HepG2 (cell line): ENCODE data around the gene TUBA4B. TPM values are rescaled to one million over a fixed set of nuclear protein-coding genes. Genes with fewer than 3 reads are reported as not detected.

Experiments
- ADNP ChIP-seq: sonication (generic); formaldehyde crosslinking; IDR thresholded peaks from 2 replicates; pipeline ENCODE4 v1.4.0; 2020; ENCODE audit warnings: missing genetic modification reagents
- FOSL1 ChIP-seq: sonication (generic); formaldehyde crosslinking; IDR thresholded peaks from 2 replicates; pipeline ENCODE4 v1.9.0; 2021; ENCODE audit warnings: missing genetic modification reagents, borderline replicate concordance
- HDAC1 ChIP-seq: sonication (generic); formaldehyde crosslinking; IDR thresholded peaks from 2 replicates; pipeline ENCODE4 v1.5.1; 2020; ENCODE audit warnings: mild to moderate bottlenecking, missing genetic modification reagents
- IRX3 ChIP-seq: sonication (generic); formaldehyde crosslinking; IDR thresholded peaks from 2 replicates; pipeline ENCODE4 v1.8.1; 2023; ENCODE audit warnings: mild to moderate bottlenecking, low read depth, missing genetic modification reagents, borderline replicate concordance
- KDM6A ChIP-seq: IDR thresholded peaks from 2 replicates; pipeline ENCODE4 v1.6.1; 2016; ENCODE audit warnings: low read depth
- NR2F6 ChIP-seq, 2 experiments: IDR thresholded peaks; 2 replicates each; pipeline ENCODE4 v1.6.1; 2016; ENCODE audit warnings: antibody characterized with exemption in 1 of 2, mild to moderate bottlenecking in 1 of 2
- RFX1 ChIP-seq: fragments of 450-650 bp; IDR thresholded peaks from 2 replicates; pipeline ENCODE4 v1.6.1; 2017
- SNAPC2 ChIP-seq: sonication (generic); formaldehyde crosslinking; IDR thresholded peaks from 2 replicates; pipeline ENCODE4 v1.8.1; 2022; ENCODE audit warnings: mild to moderate bottlenecking, missing genetic modification reagents
- TCF12 ChIP-seq, 2 experiments: fragments of 450-650 bp in 1 of 2; sonication (generic) in 1 of 2; formaldehyde crosslinking in 1 of 2; IDR thresholded peaks; 2 replicates each; pipeline versions ENCODE4 v1.6.1 to v1.8.0; 2017 to 2022; ENCODE audit warnings: antibody characterized with exemption in 1 of 2, mild to moderate bottlenecking in 1 of 2, missing genetic modification reagents in 1 of 2, moderate library complexity in 1 of 2
- TRIM24 ChIP-seq: sonication (generic); formaldehyde crosslinking; IDR thresholded peaks from 2 replicates; pipeline ENCODE4 v1.8.0; 2022; ENCODE audit warnings: mild to moderate bottlenecking, missing genetic modification reagents
- TSC22D2 ChIP-seq: sonication (generic); formaldehyde crosslinking; IDR thresholded peaks from 2 replicates; pipeline ENCODE4 v1.5.1; 2020; ENCODE audit warnings: missing genetic modification reagents, mild to moderate bottlenecking, borderline replicate concordance
- WIZ ChIP-seq: sonication (generic); formaldehyde crosslinking; IDR thresholded peaks from 2 replicates; pipeline ENCODE4 v1.5.1; 2020; ENCODE audit warnings: mild to moderate bottlenecking, missing genetic modification reagents
- ZBTB3 ChIP-seq: sonication (generic); formaldehyde crosslinking; IDR thresholded peaks from 2 replicates; pipeline ENCODE4 v1.4.0; 2020; ENCODE audit warnings: low read depth, mild to moderate bottlenecking, moderate library complexity, missing genetic modification reagents, borderline replicate concordance
- ZNF260 ChIP-seq: sonication (generic); formaldehyde crosslinking; IDR thresholded peaks from 2 replicates; pipeline ENCODE4 v1.4.0; 2020; ENCODE audit warnings: missing genetic modification reagents, low read depth, mild to moderate bottlenecking, borderline replicate concordance
- ZNF605 ChIP-seq: sonication (generic); formaldehyde crosslinking; IDR thresholded peaks from 2 replicates; pipeline ENCODE4 v1.8.0; 2022; ENCODE audit warnings: mild to moderate bottlenecking, missing genetic modification reagents
- ZNF879 ChIP-seq: sonication (generic); formaldehyde crosslinking; IDR thresholded peaks from 2 replicates; pipeline ENCODE4 v1.8.1; 2023; ENCODE audit warnings: missing genetic modification reagents
- polyA plus RNA-seq, 8 experiments: library from polyadenylated mRNA; depleted of rRNA in 3 of 8; stranded (reverse) in 7 of 8; unstranded in 1 of 8; fragments of >200 nt; fragmentation: Illumina TruSeq in 4 of 8; extraction: Trizol in 4 of 8; gene quantifications; 2 replicates each; pipeline versions ENCODE4 v1.2.1 to v1.2.3, GENCODE V29; 2011 to 2016; ENCODE audit warnings: low read depth in 4 of 8, missing spikeins in 1 of 8, mixed read lengths in 1 of 8; ENCODE audit not compliant: insufficient read depth in 1 of 8
- total RNA-seq, 5 experiments: library from RNA; depleted of rRNA; stranded (reverse); fragments of >200 nt; fragmentation: Illumina TruSeq; extraction: Trizol; gene quantifications; 2 replicates each; pipeline ENCODE4 v1.2.3, GENCODE V29; 2016; ENCODE audit warnings: low read depth in 1 of 5
- TF ChIP-seq, protein P1 (sequence below), 2 experiments: sonication (generic) in 1 of 2; formaldehyde crosslinking in 1 of 2; IDR thresholded peaks; 2 replicates each; pipeline versions ENCODE4 v1.4.0 to v1.6.1; 2016 to 2020; ENCODE audit warnings: borderline replicate concordance in 1 of 2, low read depth in 1 of 2, mild to moderate bottlenecking in 1 of 2, missing genetic modification reagents in 1 of 2
- TF ChIP-seq, protein P2 (sequence below): IDR thresholded peaks from 2 replicates; pipeline ENCODE4 v1.6.1; 2016; ENCODE audit warnings: low read depth, borderline replicate concordance
- TF ChIP-seq, protein P3 (sequence below): IDR thresholded peaks from 2 replicates; pipeline ENCODE4 v1.6.1; 2016; ENCODE audit warnings: low read depth, control low read depth
- TF ChIP-seq, protein P4 (sequence below): sonication (generic); formaldehyde crosslinking; IDR thresholded peaks from 2 replicates; pipeline ENCODE4 v1.5.0; 2020; ENCODE audit warnings: missing genetic modification reagents
- TF ChIP-seq, protein P5 (sequence below): sonication (generic); formaldehyde crosslinking; IDR thresholded peaks from 2 replicates; pipeline ENCODE4 v1.4.0; 2020; ENCODE audit warnings: mild to moderate bottlenecking, missing genetic modification reagents

TUBA4B gene
- total and polyA plus RNA-seq, 2 of the 13 experiments (the other 11 are each of a cell fraction or from before 2014, with no cell fraction given): 0.18 to 0.22 TPM

DNA sequence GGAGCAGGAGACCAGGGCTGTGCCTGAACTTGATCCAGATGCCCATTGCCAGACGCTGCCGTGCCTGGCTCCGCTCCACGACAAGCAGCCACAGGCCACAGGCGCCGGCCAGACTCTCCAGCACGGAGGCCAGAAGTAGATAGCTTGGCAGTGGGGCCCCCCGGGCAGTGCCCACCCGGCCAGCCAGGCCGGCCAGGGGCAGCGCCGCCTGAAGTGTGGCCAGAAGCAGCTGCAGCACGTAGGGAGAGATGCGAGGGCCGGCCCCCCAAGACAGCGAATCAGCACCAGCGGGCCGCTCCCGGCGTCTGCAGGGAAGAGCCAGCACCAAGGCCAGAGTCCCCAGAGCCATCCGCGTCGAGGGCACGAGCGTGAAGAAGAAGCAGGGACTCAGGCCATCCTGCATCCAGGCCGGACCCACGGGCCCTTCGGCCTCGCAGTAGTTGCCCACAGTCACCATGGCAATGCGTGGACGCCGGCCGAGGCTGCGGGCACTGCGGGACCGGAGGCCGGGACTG is 34.8 kb upstream of the TUBA4B start (continued):
- TF ChIP-seq, protein P1, sequence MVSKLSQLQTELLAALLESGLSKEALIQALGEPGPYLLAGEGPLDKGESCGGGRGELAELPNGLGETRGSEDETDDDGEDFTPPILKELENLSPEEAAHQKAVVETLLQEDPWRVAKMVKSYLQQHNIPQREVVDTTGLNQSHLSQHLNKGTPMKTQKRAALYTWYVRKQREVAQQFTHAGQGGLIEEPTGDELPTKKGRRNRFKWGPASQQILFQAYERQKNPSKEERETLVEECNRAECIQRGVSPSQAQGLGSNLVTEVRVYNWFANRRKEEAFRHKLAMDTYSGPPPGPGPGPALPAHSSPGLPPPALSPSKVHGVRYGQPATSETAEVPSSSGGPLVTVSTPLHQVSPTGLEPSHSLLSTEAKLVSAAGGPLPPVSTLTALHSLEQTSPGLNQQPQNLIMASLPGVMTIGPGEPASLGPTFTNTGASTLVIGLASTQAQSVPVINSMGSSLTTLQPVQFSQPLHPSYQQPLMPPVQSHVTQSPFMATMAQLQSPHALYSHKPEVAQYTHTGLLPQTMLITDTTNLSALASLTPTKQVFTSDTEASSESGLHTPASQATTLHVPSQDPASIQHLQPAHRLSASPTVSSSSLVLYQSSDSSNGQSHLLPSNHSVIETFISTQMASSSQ (IDR thresholded peaks at IDR 0.05; ENCODE audit: low read depth): no peak
- TF ChIP-seq, protein P1 (CRISPR knock-in tag; IDR thresholded peaks at IDR 0.05; ENCODE audit: borderline replicate concordance): no peak
- TF ChIP-seq RFX1 (peak; percentile 58; the same call in 1 of the 2 replicates), FOSL1 (CRISPR knock-in tag) (peak; percentile 42; the same call in 1 of the 2 replicates), TSC22D2 (CRISPR knock-in tag) (no peak), ADNP (CRISPR knock-in tag) (no peak), ZNF260 (CRISPR knock-in tag) (no peak), TRIM24 (CRISPR knock-in tag) (no peak), ZNF605 (CRISPR knock-in tag) (no peak; the same call in 1 of the 2 replicates), SNAPC2 (no peak), ZBTB3 (CRISPR knock-in tag) (0 out of 2 replicates have a peak, but pooled peaks have one; percentile 71), HDAC1 (CRISPR knock-in tag) (no peak), TCF12 (IDR thresholded peaks at IDR 0.05) (no peak), TCF12 (CRISPR knock-in tag; IDR thresholded peaks at IDR 0.05) (no peak), IRX3 (no peak), ZNF879 (CRISPR knock-in tag) (no peak), KDM6A (no peak), NR2F6 (IDR thresholded peaks at IDR 0.05) (no peak), NR2F6 (CRISPR knock-in tag; IDR thresholded peaks at IDR 0.05) (no peak), WIZ (CRISPR knock-in tag) (no peak; the same call in 1 of the 2 replicates)
- TF ChIP-seq, protein P2, sequence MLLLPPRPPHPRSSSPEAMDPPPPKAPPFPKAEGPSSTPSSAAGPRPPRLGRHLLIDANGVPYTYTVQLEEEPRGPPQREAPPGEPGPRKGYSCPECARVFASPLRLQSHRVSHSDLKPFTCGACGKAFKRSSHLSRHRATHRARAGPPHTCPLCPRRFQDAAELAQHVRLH: no peak
- TF ChIP-seq, protein P3, sequence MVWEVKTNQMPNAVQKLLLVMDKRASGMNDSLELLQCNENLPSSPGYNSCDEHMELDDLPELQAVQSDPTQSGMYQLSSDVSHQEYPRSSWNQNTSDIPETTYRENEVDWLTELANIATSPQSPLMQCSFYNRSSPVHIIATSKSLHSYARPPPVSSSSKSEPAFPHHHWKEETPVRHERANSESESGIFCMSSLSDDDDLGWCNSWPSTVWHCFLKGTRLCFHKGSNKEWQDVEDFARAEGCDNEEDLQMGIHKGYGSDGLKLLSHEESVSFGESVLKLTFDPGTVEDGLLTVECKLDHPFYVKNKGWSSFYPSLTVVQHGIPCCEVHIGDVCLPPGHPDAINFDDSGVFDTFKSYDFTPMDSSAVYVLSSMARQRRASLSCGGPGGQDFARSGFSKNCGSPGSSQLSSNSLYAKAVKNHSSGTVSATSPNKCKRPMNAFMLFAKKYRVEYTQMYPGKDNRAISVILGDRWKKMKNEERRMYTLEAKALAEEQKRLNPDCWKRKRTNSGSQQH: no peak
- TF ChIP-seq, protein P4, sequence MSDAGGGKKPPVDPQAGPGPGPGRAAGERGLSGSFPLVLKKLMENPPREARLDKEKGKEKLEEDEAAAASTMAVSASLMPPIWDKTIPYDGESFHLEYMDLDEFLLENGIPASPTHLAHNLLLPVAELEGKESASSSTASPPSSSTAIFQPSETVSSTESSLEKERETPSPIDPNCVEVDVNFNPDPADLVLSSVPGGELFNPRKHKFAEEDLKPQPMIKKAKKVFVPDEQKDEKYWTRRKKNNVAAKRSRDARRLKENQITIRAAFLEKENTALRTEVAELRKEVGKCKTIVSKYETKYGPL (CRISPR knock-in tag): no peak; the same call in 1 of the 2 replicates
- TF ChIP-seq, protein P5, sequence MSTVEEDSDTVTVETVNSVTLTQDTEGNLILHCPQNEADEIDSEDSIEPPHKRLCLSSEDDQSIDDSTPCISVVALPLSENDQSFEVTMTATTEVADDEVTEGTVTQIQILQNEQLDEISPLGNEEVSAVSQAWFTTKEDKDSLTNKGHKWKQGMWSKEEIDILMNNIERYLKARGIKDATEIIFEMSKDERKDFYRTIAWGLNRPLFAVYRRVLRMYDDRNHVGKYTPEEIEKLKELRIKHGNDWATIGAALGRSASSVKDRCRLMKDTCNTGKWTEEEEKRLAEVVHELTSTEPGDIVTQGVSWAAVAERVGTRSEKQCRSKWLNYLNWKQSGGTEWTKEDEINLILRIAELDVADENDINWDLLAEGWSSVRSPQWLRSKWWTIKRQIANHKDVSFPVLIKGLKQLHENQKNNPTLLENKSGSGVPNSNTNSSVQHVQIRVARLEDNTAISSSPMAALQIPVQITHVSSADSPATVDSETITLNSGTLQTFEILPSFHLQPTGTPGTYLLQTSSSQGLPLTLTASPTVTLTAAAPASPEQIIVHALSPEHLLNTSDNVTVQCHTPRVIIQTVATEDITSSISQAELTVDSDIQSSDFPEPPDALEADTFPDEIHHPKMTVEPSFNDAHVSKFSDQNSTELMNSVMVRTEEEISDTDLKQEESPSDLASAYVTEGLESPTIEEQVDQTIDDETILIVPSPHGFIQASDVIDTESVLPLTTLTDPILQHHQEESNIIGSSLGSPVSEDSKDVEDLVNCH (CRISPR knock-in tag): no peak
